ENCODE data around the gene DCAF8.
A peak's percentile ranks its signal among the peaks of the same experiment; 100 is the strongest.

DCAF8 gene

DNA sequence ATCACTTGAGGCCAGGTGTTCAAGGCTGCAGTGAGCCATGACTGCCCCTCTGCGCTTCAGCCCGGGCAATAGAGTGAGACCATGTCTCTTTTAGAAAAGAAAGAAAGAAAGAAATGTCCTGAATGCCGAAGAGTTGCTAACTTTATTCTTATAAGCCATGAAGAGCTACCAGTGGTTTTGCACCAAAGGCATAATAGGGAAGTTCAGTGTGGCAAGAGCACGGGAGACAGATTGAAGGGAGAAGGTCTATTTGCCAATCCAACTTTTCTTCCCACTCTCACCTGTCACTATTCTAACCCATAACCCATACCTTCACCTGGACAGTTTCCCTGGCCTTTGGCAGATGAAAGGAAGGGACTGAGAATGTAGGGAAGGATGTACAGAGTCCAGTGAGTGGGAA lies 61.6 kb downstream of the DCAF8 start:
- H3K23ac ChIP-seq (ENCODE audit: low read length): no peak overlapping the region
- no peak overlapping the region for H3K4me2 ChIP-seq (ENCODE audit: low read length)
- no peak for DNase-seq
- no peak overlapping the region for H3K9ac ChIP-seq (ENCODE audit: low read length)
- no peak overlapping the region for H3K18ac ChIP-seq (ENCODE audit: low read length)
- H3K27ac ChIP-seq (ENCODE audit: low read depth, low read length): no peak overlapping the region
- H3K56ac ChIP-seq (ENCODE audit: low read length): no peak overlapping the region
- H3K4ac ChIP-seq (ENCODE audit: low read depth, low read length): no peak overlapping the region
- H3K36me3 ChIP-seq (ENCODE audit: control insufficient read depth, insufficient read depth, low read length): no peaks in the 10 kb centered on the region
- no CpG with 5 or more reads among the region's 4 CpGs for WGBS (ENCODE audit: extremely low coverage, insufficient coverage, low lambda C conversion rate)
- no peak overlapping the region for H4K5ac ChIP-seq (ENCODE audit: low read length)
- H2BK120ac ChIP-seq (ENCODE audit: low read depth, low read length): no peak overlapping the region
- H2BK15ac ChIP-seq (replicated peaks; ENCODE audit: low read depth): no peak overlapping the region
- H2BK5ac ChIP-seq (ENCODE audit: low read length): no peak overlapping the region
- H3K4me3 ChIP-seq (ENCODE audit: low read length): no peak overlapping the region
- peaks cover 5% of the 10 kb centered on the region for H3K79me2 ChIP-seq (ENCODE audit: control insufficient read depth, insufficient read depth, low read length)
- no peaks in the 10 kb centered on the region for H3K27me3 ChIP-seq (ENCODE audit: insufficient read depth, low read length, poor library complexity)
- no peak overlapping the region for H2AK5ac ChIP-seq (ENCODE audit: low read length)
- H4K8ac ChIP-seq (ENCODE audit: low read depth, low read length): no peak overlapping the region
- peaks cover 3% of the 10 kb centered on the region for H3K79me1 ChIP-seq (ENCODE audit: low read length)
- peaks cover 8% of the 10 kb centered on the region for H3K4me1 ChIP-seq (ENCODE audit: control insufficient read depth, low read depth, low read length)

DNA sequence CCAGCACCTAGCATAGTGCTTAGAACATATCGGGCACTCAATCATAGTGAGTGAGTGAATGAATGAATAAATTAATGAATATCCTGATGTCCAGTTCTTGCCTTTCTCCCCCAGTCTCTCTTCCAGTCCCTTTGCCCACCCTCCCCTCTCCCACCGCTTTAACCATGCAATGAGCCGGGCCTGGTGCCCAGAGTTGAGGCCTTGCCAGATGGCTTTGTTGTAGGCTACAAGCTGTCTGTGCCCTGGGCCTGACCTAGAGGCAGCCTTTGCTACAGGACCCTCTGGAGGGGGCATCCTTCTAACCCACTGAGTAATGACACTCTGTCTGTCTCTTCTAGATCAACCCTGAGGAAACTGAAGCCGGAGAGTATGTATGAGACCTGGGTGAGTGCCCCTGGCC lies 65.1 kb downstream of the DCAF8 start:
- peaks cover 17% of the 10 kb centered on the region for H3K4me1 ChIP-seq (ENCODE audit: control insufficient read depth, low read depth, low read length)
- DNase-seq: no peak
- H2AK5ac ChIP-seq (ENCODE audit: low read length): peak overlapping the region; percentile 29
- no peak overlapping the region for H3K4ac ChIP-seq (ENCODE audit: low read depth, low read length)
- no peak overlapping the region for H2BK120ac ChIP-seq (ENCODE audit: low read depth, low read length)
- H3K4me2 ChIP-seq (ENCODE audit: low read length): no peak overlapping the region
- no peak overlapping the region for H4K8ac ChIP-seq (ENCODE audit: low read depth, low read length)
- H3K4me3 ChIP-seq (ENCODE audit: low read length): no peak overlapping the region
- H2BK15ac ChIP-seq (replicated peaks; ENCODE audit: low read depth): no peak overlapping the region
- no peaks in the 10 kb centered on the region for H3K36me3 ChIP-seq (ENCODE audit: control insufficient read depth, insufficient read depth, low read length)
- H3K79me1 ChIP-seq (ENCODE audit: low read length): no peaks in the 10 kb centered on the region
- no peak overlapping the region for H3K56ac ChIP-seq (ENCODE audit: low read length)
- no peaks in the 10 kb centered on the region for H3K27me3 ChIP-seq (ENCODE audit: insufficient read depth, low read length, poor library complexity)
- no CpG with 5 or more reads among the region's 4 CpGs for WGBS (ENCODE audit: extremely low coverage, insufficient coverage, low lambda C conversion rate)
- H3K9ac ChIP-seq (ENCODE audit: low read length): no peak overlapping the region
- H3K23ac ChIP-seq (ENCODE audit: low read length): no peak overlapping the region
- H3K27ac ChIP-seq (ENCODE audit: low read depth, low read length): no peak overlapping the region
- H4K5ac ChIP-seq (ENCODE audit: low read length): no peak overlapping the region
- no peaks in the 10 kb centered on the region for H3K79me2 ChIP-seq (ENCODE audit: control insufficient read depth, insufficient read depth, low read length)
- no peak overlapping the region for H3K18ac ChIP-seq (ENCODE audit: low read length)
- H2BK5ac ChIP-seq (ENCODE audit: low read length): no peak overlapping the region

DNA sequence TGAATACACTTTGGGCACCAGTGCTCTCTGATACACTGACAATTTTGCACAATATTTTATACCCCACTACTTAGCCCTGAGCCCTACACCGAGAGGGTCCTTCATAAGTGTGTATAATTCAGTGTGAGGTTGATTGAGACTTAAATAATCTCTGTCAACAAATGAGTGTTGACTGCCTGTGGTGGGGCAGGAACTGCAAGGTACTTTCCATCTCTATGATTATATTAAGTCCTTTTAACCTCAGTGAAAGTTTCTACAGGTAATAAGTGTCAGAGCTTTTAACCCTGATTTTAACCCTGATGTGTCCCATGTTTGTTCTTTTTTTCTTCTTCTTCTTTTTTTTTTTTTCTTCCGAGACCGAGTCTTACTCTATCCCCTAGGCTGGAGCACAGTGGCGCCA lies 66.2 kb downstream of the DCAF8 start:
- Histone ChIP-seq H3K36me3 (ENCODE audit: control insufficient read depth, insufficient read depth, low read length) (no peaks in the 10 kb centered on the region), H3K9ac (ENCODE audit: low read length) (no peak overlapping the region), H4K5ac (ENCODE audit: low read length) (no peak overlapping the region), H3K23ac (ENCODE audit: low read length) (no peak overlapping the region), H3K27ac (ENCODE audit: low read depth, low read length) (no peak overlapping the region), H2AK5ac (ENCODE audit: low read length) (no peak overlapping the region), H3K4me1 (ENCODE audit: control insufficient read depth, low read depth, low read length) (peaks cover 24% of the 10 kb centered on the region), H4K8ac (ENCODE audit: low read depth, low read length) (no peak overlapping the region), H3K4me3 (ENCODE audit: low read length) (no peak overlapping the region), H3K56ac (ENCODE audit: low read length) (no peak overlapping the region), H2BK120ac (ENCODE audit: low read depth, low read length) (no peak overlapping the region), H3K4me2 (ENCODE audit: low read length) (no peak overlapping the region), H3K4ac (ENCODE audit: low read depth, low read length) (no peak overlapping the region), H2BK15ac (replicated peaks; ENCODE audit: low read depth) (no peak overlapping the region), H2BK5ac (ENCODE audit: low read length) (no peak overlapping the region), H3K79me1 (ENCODE audit: low read length) (no peaks in the 10 kb centered on the region), H3K27me3 (ENCODE audit: insufficient read depth, low read length, poor library complexity) (no peaks in the 10 kb centered on the region), H3K79me2 (ENCODE audit: control insufficient read depth, insufficient read depth, low read length) (no peaks in the 10 kb centered on the region), H3K18ac (ENCODE audit: low read length) (no peak overlapping the region)
- no CpG with 5 or more reads among the region's 4 CpGs for WGBS (ENCODE audit: extremely low coverage, insufficient coverage, low lambda C conversion rate)
- DNase-seq: no peak

DNA sequence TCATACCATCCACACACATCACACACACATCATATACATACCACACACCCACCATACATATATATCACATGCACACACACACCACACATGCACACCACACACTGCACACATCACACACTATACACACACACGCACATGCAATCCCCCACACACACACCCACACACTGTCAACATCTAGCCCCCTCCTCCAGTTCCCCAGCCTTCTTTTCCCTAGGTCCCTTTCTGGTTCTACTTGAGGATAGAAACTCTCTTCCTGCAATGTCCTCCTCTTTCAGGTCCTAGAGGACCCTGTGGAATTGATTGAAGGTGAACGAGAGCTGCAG lies 67.7 kb downstream of the DCAF8 start:
- H3K18ac ChIP-seq (ENCODE audit: low read length): no peak overlapping the region
- no peak overlapping the region for H2BK120ac ChIP-seq (ENCODE audit: low read depth, low read length)
- H2BK15ac ChIP-seq (replicated peaks; ENCODE audit: low read depth): no peak overlapping the region
- H3K4me2 ChIP-seq (ENCODE audit: low read length): no peak overlapping the region
- no peak overlapping the region for H3K9ac ChIP-seq (ENCODE audit: low read length)
- no peak overlapping the region for H2BK5ac ChIP-seq (ENCODE audit: low read length)
- H3K4me1 ChIP-seq (ENCODE audit: control insufficient read depth, low read depth, low read length): peaks cover 33% of the 10 kb centered on the region
- no peak overlapping the region for H3K4me3 ChIP-seq (ENCODE audit: low read length)
- no peak overlapping the region for H2AK5ac ChIP-seq (ENCODE audit: low read length)
- H3K27me3 ChIP-seq (ENCODE audit: insufficient read depth, low read length, poor library complexity): no peaks in the 10 kb centered on the region
- H3K56ac ChIP-seq (ENCODE audit: low read length): no peak overlapping the region
- H3K36me3 ChIP-seq (ENCODE audit: control insufficient read depth, insufficient read depth, low read length): no peaks in the 10 kb centered on the region
- H3K23ac ChIP-seq (ENCODE audit: low read length): no peak overlapping the region
- H3K4ac ChIP-seq (ENCODE audit: low read depth, low read length): no peak overlapping the region
- WGBS (ENCODE audit: extremely low coverage, insufficient coverage, low lambda C conversion rate): no CpG with 5 or more reads among the region's 2 CpGs
- no peak overlapping the region for H3K27ac ChIP-seq (ENCODE audit: low read depth, low read length)
- no peak overlapping the region for H4K5ac ChIP-seq (ENCODE audit: low read length)
- no peak for DNase-seq
- H3K79me1 ChIP-seq (ENCODE audit: low read length): no peaks in the 10 kb centered on the region
- H3K79me2 ChIP-seq (ENCODE audit: control insufficient read depth, insufficient read depth, low read length): no peaks in the 10 kb centered on the region
- H4K8ac ChIP-seq (ENCODE audit: low read depth, low read length): no peak overlapping the region

DNA sequence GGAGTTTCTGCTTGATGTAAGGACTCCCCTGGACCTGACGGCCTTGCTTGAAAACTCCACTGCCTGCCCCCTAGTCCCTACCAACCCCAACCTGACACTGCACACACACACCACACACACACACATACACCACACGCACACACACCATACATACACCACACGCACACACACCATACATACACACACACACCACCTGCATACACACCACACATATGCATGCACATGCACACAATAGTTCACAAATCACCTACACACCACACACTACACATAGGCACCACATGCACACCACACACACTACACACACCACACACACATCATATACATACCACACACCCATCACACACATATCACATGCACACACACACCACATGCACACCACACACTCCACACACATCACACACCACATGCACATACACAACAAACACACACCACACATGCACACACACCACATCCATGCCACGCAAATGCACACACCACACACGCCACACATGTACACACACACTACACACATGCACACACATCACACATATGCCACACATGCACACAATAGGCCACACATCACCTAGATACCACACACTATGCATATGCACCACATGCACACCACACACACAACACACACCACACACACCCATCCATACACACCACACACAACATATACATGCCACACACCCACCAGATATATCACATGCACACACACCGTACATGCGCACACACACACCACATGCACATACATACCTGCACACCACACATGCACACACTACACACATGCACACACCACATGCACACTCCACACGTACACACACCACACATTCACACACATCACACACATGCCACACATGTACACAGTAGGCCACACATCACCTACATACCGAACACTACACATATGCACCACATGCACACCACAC lies 68.3 kb downstream of the DCAF8 start:
- H2BK15ac ChIP-seq (replicated peaks; ENCODE audit: low read depth): no peak overlapping the region
- peak overlapping the region; percentile 99 for H2AK5ac ChIP-seq (ENCODE audit: low read length)
- peaks cover 34% of the 10 kb centered on the region for H3K4me1 ChIP-seq (ENCODE audit: control insufficient read depth, low read depth, low read length)
- H3K56ac ChIP-seq (ENCODE audit: low read length): peak overlapping the region; percentile 84
- H3K27ac ChIP-seq (ENCODE audit: low read depth, low read length): no peak overlapping the region
- DNase-seq: no peak
- H3K4me3 ChIP-seq (ENCODE audit: low read length): no peak overlapping the region
- H2BK5ac ChIP-seq (ENCODE audit: low read length): peak overlapping the region; percentile 70
- no peak overlapping the region for H3K23ac ChIP-seq (ENCODE audit: low read length)
- H4K5ac ChIP-seq (ENCODE audit: low read length): no peak overlapping the region
- H3K79me2 ChIP-seq (ENCODE audit: control insufficient read depth, insufficient read depth, low read length): no peaks in the 10 kb centered on the region
- no peaks in the 10 kb centered on the region for H3K79me1 ChIP-seq (ENCODE audit: low read length)
- WGBS (ENCODE audit: extremely low coverage, insufficient coverage, low lambda C conversion rate): 100% methylated on average over 2 of the region's 9 CpGs
- no peaks in the 10 kb centered on the region for H3K36me3 ChIP-seq (ENCODE audit: control insufficient read depth, insufficient read depth, low read length)
- H3K4ac ChIP-seq (ENCODE audit: low read depth, low read length): no peak overlapping the region
- no peak overlapping the region for H4K8ac ChIP-seq (ENCODE audit: low read depth, low read length)
- H2BK120ac ChIP-seq (ENCODE audit: low read depth, low read length): no peak overlapping the region
- H3K9ac ChIP-seq (ENCODE audit: low read length): peak overlapping the region; percentile 48
- H3K4me2 ChIP-seq (ENCODE audit: low read length): no peak overlapping the region
- H3K18ac ChIP-seq (ENCODE audit: low read length): no peak overlapping the region
- H3K27me3 ChIP-seq (ENCODE audit: insufficient read depth, low read length, poor library complexity): no peaks in the 10 kb centered on the region

All from mesendoderm (in vitro differentiated cells).